NCI-H524 (cell line): ENCODE measurements around the gene EIF5A.

Experiments
- DNase-seq, 2 experiments: peaks; one replicate each; lab custom pipeline; 2025; lab: John Stamatoyannopoulos, UW

EIF5A gene

GRCh38 chr17:7306911-7307685 lies at the start of gene EIF5A:
Gene EIF5A, plus strand, starts transcription at chr17:7307628. Its CDS starts 2,008 bp downstream, at chr17:7309636.
- peak; percentile 96 to 97 for DNase-seq

GRCh38 chr17:7258731-7259554 lies 48.5 kb upstream of the EIF5A start:
- DNase-seq = no peak

- no peak for DNase-seq
Measured at GRCh38 chr17:7259555-7259889, 47.9 kb upstream of the EIF5A start.

- no peak for DNase-seq
Measured at GRCh38 chr17:7260151-7260550, 47.3 kb upstream of the EIF5A start.

GRCh38 chr17:7260651-7261378 lies 46.6 kb upstream of the EIF5A start:
- no peak for DNase-seq

GRCh38 chr17:7261379-7262191 lies 45.8 kb upstream of the EIF5A start:
- DNase-seq = no peak

- no peak for DNase-seq
Measured at GRCh38 chr17:7262192-7262934, 45.1 kb upstream of the EIF5A start, which contains the start of gene CLDN7. Gene CLDN7, minus strand, starts transcription at chr17:7262478. Its CDS starts 435 bp downstream, at chr17:7262043.

GRCh38 chr17:7262935-7263800 lies 44.3 kb upstream of the EIF5A start:
- no peak for DNase-seq

- no peak for DNase-seq
Measured at GRCh38 chr17:7263801-7264078, 43.7 kb upstream of the EIF5A start.

- DNase-seq = no peak
Measured at GRCh38 chr17:7266784-7267183, 40.6 kb upstream of the EIF5A start.

GRCh38 chr17:7279448-7279847 lies 28.0 kb upstream of the EIF5A start:
- DNase-seq = no peak

GRCh38 chr17:7280519-7281073 lies 26.8 kb upstream of the EIF5A start:
- peak; percentile 49 to 71 for DNase-seq

GRCh38 chr17:7281074-7281952 lies 26.1 kb upstream of the EIF5A start, which contains the start of gene SLC2A4:
Gene SLC2A4, plus strand, starts transcription at chr17:7281718. Its CDS starts 217 bp downstream, at chr17:7281935.
- peak; percentile 55 to 83 for DNase-seq

- DNase-seq = no peak
Measured at GRCh38 chr17:7281953-7282751, 25.3 kb upstream of the EIF5A start.

- DNase-seq = no peak
Measured at GRCh38 chr17:7282752-7283321, 24.6 kb upstream of the EIF5A start.

- DNase-seq = no peak
Measured at GRCh38 chr17:7283471-7284216, 23.8 kb upstream of the EIF5A start.

- no peak for DNase-seq
Measured at GRCh38 chr17:7284911-7285310, 22.5 kb upstream of the EIF5A start.
